ENCODE data around the gene MACROD2.

The MACROD2 gene

DNA sequence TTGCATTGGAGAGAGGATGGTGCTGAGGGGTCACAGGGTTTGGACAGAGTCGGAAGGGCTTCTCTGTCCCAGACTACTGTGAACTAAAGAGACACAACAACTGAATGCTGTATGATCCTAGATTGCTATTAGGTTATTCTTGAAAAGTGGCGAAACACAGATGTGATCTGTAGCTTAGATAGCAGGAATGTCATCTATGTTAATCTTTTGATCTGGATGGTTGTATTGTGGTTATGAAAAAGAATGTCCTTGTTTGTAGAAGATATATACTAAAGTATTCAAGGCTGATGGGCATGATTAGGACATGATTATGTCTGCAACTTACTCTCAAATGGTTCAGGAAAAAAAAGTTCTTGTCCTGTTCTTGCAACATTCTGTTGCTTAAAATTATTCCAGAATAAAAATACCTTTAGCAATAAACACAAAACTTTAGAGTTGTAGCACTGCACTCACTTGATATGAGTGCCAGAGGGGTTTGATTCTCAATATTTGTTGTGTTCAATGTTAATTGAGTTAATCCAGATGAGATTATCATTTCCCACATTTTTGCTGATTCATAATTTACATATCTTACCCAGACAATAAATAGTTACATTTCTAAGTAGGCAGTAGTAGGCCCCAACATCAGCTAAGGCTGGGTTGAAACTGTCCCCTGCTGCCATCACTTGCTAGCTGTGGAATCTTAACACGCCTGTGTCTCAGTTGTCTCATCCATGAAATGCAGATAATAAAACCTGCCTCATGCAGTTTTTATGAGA, 1932.8 kb downstream of the MACROD2 start:
- TF ChIP-seq CTCF (IDR thresholded peaks at IDR 0.05; ENCODE audit: extremely low read depth, missing control alignments) = no peak
- DNase-seq (ENCODE audit: low spot score) = no peak

DNA sequence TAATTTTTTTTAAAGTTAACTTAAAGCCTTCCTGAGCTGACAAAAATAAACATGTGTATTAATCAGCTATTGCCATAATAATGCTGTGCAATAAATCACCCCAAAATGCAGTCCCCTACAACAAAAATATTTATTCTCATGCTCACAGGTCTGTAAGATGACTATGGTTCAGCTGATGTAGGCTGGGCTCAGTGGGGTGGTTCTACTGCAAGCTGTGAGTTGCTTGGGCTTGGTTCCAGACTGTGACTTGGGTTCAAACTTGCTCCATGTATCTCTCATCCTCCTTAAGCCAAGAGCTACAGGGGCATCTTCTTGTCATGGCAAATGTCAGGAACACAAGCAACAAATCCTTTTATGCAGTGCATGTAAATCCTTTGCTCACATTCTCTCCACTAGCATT, 1933.6 kb downstream of the MACROD2 start:
- TF ChIP-seq CTCF (IDR thresholded peaks at IDR 0.05; ENCODE audit: extremely low read depth, missing control alignments) = no peak
- no peak for DNase-seq (ENCODE audit: low spot score)

- no peak for TF ChIP-seq CTCF (IDR thresholded peaks at IDR 0.05; ENCODE audit: extremely low read depth, missing control alignments)
These were observed 1935.3 kb downstream of the MACROD2 start for GRCh38 chr20:15930311-15931305.

DNA sequence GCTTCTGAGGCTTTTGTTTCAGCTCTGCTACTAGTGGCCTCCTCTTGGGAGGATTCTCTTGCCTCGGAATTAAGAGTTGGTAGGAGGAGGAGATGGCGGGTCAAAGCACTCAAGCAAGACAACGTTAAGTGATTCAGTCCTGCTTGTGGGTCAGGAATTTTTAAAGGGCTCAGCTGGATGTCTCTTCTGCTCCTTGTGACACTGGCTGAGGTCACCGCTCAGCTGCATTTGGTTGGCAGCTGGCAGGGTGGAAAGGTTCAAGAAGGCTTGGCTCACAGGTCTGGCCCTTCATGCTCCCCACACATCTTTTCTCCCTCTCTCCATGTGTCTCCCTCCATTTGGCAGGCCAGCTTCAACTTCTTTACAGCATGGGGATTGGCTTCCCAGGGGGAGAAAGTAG, 1936.6 kb downstream of the MACROD2 start:
- TF ChIP-seq CTCF (IDR thresholded peaks at IDR 0.05; ENCODE audit: extremely low read depth, missing control alignments) = no peak
- no peak for DNase-seq (ENCODE audit: low spot score)

More at GRCh38 chr20:15930311-15931305, 1935.3 kb downstream of the MACROD2 start:
- DNase-seq (ENCODE audit: low spot score) = no peak

DNA sequence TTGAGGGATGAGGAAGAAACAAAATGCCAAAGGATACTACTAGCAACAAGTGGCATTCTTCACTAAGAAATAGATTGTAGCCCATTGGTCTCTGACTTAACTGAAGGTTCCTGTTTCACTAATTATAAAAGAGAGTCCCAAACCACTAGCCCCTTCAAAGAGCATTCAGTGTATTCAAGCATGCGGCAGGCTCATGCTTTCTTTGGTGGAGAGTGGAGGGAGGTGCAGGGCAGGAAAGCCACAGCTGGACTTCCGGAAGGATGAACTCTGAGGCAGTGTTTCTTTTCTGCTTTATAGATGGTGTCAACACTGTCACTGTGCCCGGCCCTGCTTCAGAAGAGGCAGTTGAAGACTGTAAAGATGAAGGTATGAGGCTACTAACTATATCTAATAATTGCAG, 1941.9 kb downstream of the MACROD2 start:
- TF ChIP-seq CTCF (IDR thresholded peaks at IDR 0.05; ENCODE audit: extremely low read depth, missing control alignments) = no peak
- DNase-seq (ENCODE audit: low spot score) = peak; percentile 20

GRCh38 chr20:15938847-15939246, 1943.5 kb downstream of the MACROD2 start:
- no peak for TF ChIP-seq CTCF (IDR thresholded peaks at IDR 0.05; ENCODE audit: extremely low read depth, missing control alignments)
- DNase-seq (ENCODE audit: low spot score) = no peak

GRCh38 chr20:15940127-15940526, 1944.8 kb downstream of the MACROD2 start:
- DNase-seq (ENCODE audit: low spot score) = no peak
- no peak for TF ChIP-seq CTCF (IDR thresholded peaks at IDR 0.05; ENCODE audit: extremely low read depth, missing control alignments)
